Activated B cell treated with CpG ODN at 0.5 μM for 24 hours (primary cell): ENCODE results near the gene TUBD1. TPM values are rescaled to one million over a fixed set of nuclear protein-coding genes. Genes with fewer than 3 reads are reported as not detected.

Experiments used
- ATAC-seq: fragments of 200-7000 bp; cut with Tn5 transposase; one replicate; pipeline ENCODE4 v1.10.0; 2021; ENCODE audit warnings: low read depth, mild to moderate bottlenecking, moderate library complexity
- CTCF ChIA-PET: fragments of 350-600 bp; sonication (Branson Sonifier 250); formaldehyde crosslinking; loops from one replicate; lab custom pipeline; 2021; ENCODE audit warnings: antibody characterized with exemption; lab: Charles Lee
- POLR2A ChIA-PET: fragments of 350-600 bp; sonication (Branson Sonifier 250); formaldehyde crosslinking; loops from one replicate; lab custom pipeline; 2021; ENCODE audit warnings: antibody characterized with exemption; lab: Charles Lee
- DNase-seq: peaks from one replicate; pipeline ENCODE4 v3.0.0; 2022
- H3K27ac Mint-ChIP-seq: one replicate; pipeline ENCODE4 v1.8.0; 2020; ENCODE audit warnings: mixed read lengths
- H3K27me3 Mint-ChIP-seq: one replicate; pipeline ENCODE4 v1.8.0; 2021; ENCODE audit warnings: mixed read lengths
- H3K36me3 Mint-ChIP-seq: one replicate; pipeline ENCODE4 v1.8.0; 2021; ENCODE audit warnings: low read depth, mixed read lengths
- H3K4me1 Mint-ChIP-seq: one replicate; pipeline ENCODE4 v1.8.0; 2021; ENCODE audit warnings: mixed read lengths
- H3K4me3 Mint-ChIP-seq: one replicate; pipeline ENCODE4 v1.8.0; 2020; ENCODE audit warnings: mild to moderate bottlenecking, mixed read lengths
- H3K9me3 Mint-ChIP-seq: one replicate; pipeline ENCODE4 v1.8.0; 2020; ENCODE audit warnings: mixed read lengths
- intact Hi-C: fragments of 100-400 bp; cut with micrococcal nuclease; formaldehyde crosslinking; loops from one replicate; pipeline ENCODE4 v1.15.1; 2024
- total RNA-seq: library from RNA; stranded (reverse); gene quantifications from 2 replicates; pipeline ENCODE4 v1.2.3, GENCODE V29; 2022
- TF ChIP-seq, protein P1 (sequence below): fragments of 200-600 bp; IDR thresholded peaks from one replicate; pipeline ENCODE4 v1.8.0; 2022; ENCODE audit warnings: antibody characterized with exemption, mild to moderate bottlenecking

Gene TUBD1
- total RNA-seq, 1 donor from 2014 or later = 15.1 TPM

DNA sequence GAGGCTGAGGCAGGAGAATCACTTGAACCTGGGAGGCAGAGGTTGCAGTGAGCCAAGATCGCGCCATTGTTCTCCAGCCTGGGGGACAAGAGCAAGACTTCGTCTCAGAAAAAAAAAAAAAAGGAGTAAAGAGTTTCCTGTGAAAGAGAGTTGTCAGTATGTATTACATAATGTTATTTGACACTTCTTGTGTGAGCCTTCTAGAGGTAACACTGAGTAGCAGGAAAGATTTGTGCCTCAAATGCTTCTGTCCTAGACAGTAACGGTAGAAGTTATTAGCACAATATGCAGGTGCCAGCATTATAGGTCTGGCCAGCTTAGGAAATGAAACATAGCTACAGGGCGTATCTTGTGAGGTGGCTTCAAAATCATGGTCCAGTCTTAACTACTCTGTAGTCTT, 6.4 kb upstream of the TUBD1 start:
- Mint-ChIP-seq H3K4me3 (no peak overlapping the region), H3K9me3 (no peaks in the 10 kb centered on the region), H3K4me1 (peaks cover 27% of the 10 kb centered on the region), H3K27ac (no peak overlapping the region), H3K27me3 (no peaks in the 10 kb centered on the region), H3K36me3 (peaks cover 9% of the 10 kb centered on the region)
- ChIA-PET CTCF (interaction anchor here (1.3 to 1.4 kb wide), 2 partner anchors 147 to 154 kb away, joined by 3 to 4 read pairs; no protein-coding TSS in a partner anchor), POLR2A (interaction anchor here (1.1 kb wide), 1 partner anchor 113 kb away, joined by 3 read pairs; no protein-coding TSS in a partner anchor)
- ATAC-seq = peak; percentile 92
- intact Hi-C loops = loop anchor here (2.0 kb wide), 1 partner anchor 152 kb away; no protein-coding TSS in a partner anchor
- no peak for DNase-seq
- TF ChIP-seq, protein P1, sequence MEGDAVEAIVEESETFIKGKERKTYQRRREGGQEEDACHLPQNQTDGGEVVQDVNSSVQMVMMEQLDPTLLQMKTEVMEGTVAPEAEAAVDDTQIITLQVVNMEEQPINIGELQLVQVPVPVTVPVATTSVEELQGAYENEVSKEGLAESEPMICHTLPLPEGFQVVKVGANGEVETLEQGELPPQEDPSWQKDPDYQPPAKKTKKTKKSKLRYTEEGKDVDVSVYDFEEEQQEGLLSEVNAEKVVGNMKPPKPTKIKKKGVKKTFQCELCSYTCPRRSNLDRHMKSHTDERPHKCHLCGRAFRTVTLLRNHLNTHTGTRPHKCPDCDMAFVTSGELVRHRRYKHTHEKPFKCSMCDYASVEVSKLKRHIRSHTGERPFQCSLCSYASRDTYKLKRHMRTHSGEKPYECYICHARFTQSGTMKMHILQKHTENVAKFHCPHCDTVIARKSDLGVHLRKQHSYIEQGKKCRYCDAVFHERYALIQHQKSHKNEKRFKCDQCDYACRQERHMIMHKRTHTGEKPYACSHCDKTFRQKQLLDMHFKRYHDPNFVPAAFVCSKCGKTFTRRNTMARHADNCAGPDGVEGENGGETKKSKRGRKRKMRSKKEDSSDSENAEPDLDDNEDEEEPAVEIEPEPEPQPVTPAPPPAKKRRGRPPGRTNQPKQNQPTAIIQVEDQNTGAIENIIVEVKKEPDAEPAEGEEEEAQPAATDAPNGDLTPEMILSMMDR = no peak

DNA sequence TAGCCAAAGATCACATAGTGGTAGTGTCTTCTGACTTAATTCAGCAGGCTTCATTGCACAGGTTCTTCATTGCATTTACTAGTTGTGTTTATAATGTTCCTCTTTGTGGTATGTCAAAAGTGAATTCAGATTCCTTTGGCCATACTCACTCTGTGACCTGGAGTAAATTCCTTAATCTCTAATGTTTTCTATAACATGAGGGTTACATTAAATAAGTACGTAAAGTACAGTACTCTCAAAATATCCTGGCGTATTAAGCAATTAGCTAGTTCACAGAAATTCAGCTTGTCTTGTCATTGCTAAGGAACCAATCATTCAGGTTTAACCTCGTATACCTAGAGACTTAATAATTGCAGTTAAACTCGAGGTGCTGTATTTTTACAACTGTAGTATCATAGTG, 4.3 kb upstream of the TUBD1 start:
- intact Hi-C loops = no loop called here
- peaks cover 22% of the 10 kb centered on the region for H3K36me3 Mint-ChIP-seq
- ATAC-seq (no peak), DNase-seq (no peak)
- no peaks in the 10 kb centered on the region for H3K27me3 Mint-ChIP-seq
- no peak overlapping the region for H3K27ac Mint-ChIP-seq
- POLR2A ChIA-PET = no interaction called here
- H3K4me3 Mint-ChIP-seq = no peak overlapping the region
- peaks cover 36% of the 10 kb centered on the region for H3K4me1 Mint-ChIP-seq
- no peaks in the 10 kb centered on the region for H3K9me3 Mint-ChIP-seq
- TF ChIP-seq, protein P1 = no peak
- CTCF ChIA-PET = no interaction called here

DNA sequence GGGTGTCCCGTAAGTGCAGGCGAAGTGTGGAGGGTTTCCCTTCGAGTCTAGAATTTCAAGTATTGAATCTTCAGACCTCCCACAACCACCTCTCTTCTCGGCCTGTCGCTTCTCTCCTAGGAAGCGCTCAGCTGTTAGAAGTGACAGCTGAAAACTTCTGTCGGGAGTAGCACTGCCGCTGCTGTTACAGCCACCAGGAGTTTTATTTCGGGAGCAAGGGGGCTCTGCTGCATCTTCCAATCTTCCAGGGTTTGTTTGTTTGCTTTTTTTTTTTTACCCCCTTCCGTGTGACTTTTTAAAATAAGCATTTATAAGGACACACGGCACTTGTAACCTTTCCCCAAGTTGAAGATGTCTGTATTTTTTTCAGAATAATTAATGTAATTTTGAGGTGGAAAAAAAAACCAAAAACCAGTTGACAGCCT, 945 bp upstream of the TUBD1 start:
- Mint-ChIP-seq H3K9me3 (no peaks in the 10 kb centered on the region), H3K27me3 (no peaks in the 10 kb centered on the region), H3K4me3 (peak overlapping the region; percentile 99), H3K4me1 (peaks cover 44% of the 10 kb centered on the region), H3K27ac (peak overlapping the region; percentile 98), H3K36me3 (peaks cover 25% of the 10 kb centered on the region)
- peak; percentile 3 for ATAC-seq
- intact Hi-C loops = loop anchor here (1.0 to 5.0 kb wide), 7 partner anchors 57 to 1375 kb away; partner anchors contain the start of genes CLTC, PPM1D, PTRH2 and RNFT1
- TF ChIP-seq, protein P1 = no peak
- ChIA-PET CTCF (interaction anchor here (1.1 to 1.5 kb wide), 3 partner anchors 20 to 141 kb away, joined by 3 to 5 read pairs (median 4); no protein-coding TSS in a partner anchor), POLR2A (interaction anchor here (0.6 to 2.6 kb wide), 15 partner anchors 34 to 1262 kb away, joined by 3 to 13 read pairs (median 5); partner anchors contain the start of genes CLTC, PTRH2, RNFT1 and VMP1)
- DNase-seq = no peak

DNA sequence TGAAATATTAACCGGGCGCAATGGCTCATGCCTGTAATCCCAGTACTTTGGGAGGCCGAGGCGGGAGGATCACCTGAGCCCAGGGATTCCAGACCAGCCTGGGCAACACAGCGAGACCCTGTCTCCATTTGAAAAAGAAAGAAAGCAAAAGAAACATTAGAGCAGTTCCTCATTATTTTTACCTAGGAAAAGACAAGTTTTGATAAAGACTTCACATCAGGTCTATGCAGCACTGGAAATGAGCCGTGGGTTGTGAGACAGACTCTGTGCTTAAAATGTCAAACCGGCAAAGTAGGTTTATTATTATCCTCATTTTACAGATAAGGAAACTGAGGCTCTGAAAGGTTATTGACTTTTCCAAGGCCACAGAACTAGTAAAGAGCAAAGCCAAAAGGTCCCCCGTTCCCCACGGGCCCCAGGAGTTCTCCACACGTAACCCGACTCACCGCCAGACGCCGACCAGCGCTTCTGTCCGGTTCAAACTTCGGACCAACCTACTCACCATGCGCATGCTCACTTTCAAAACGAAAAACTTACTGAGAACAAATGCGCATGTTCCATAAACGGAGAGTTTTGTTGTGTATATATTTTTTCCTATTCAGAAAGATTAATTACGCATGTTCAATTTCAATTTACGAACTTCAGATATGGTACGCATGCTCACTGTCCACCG, 356 bp downstream of the TUBD1 start:
- intact Hi-C loops = loop anchor here (1.0 to 5.0 kb wide), 5 partner anchors 56 to 1374 kb away; partner anchors contain the start of genes DHX40 and PPM1D
- ATAC-seq (peak; percentile 49), DNase-seq (no peak)
- TF ChIP-seq, protein P1 = no peak
- POLR2A ChIA-PET = interaction anchor here (0.5 to 2.6 kb wide), 12 partner anchors 45 to 1261 kb away, joined by 3 to 13 read pairs (median 6); partner anchors contain the start of genes CLTC, PTRH2, RNFT1 and VMP1
- peak overlapping the region; percentile 98 for H3K27ac Mint-ChIP-seq
- peaks cover 42% of the 10 kb centered on the region for H3K4me1 Mint-ChIP-seq
- CTCF ChIA-PET = interaction anchor here (0.9 to 1.5 kb wide), 4 partner anchors 22 to 185 kb away, joined by 3 to 5 read pairs (median 4); partner anchors contain the start of genes PTRH2 and VMP1
- H3K4me3 Mint-ChIP-seq = peak overlapping the region; percentile 99
- peaks cover 35% of the 10 kb centered on the region for H3K36me3 Mint-ChIP-seq
- no peaks in the 10 kb centered on the region for H3K9me3 Mint-ChIP-seq
- no peaks in the 10 kb centered on the region for H3K27me3 Mint-ChIP-seq

DNA sequence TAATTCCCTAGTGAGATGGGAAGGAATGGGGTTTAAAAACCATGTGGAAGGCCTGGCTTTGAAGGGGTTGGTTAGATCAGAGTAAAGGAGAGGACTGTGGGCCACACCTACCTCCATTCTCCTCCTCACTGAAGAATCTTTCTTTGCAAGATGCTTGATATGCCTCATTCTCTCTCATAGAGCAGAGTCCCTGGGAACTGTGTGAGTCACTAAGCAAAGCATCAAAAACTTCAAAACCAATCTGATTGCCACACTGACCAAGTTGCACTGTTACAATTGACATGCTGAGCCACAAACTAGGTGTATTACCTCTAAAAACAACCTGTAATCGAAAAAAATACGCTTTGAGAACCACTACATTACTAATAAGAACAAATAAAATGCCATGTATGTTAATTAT, 2.0 kb downstream of the TUBD1 start:
- peaks cover 42% of the 10 kb centered on the region for H3K36me3 Mint-ChIP-seq
- TF ChIP-seq, protein P1 = no peak
- H3K4me3 Mint-ChIP-seq = peak overlapping the region; percentile 45
- POLR2A ChIA-PET = no interaction called here
- CTCF ChIA-PET = interaction anchor here (1.3 kb wide), 1 partner anchor 137 kb away, joined by 4 read pairs; no protein-coding TSS in a partner anchor
- H3K27ac Mint-ChIP-seq = no peak overlapping the region
- no peak for DNase-seq
- H3K4me1 Mint-ChIP-seq = peaks cover 42% of the 10 kb centered on the region
- H3K27me3 Mint-ChIP-seq = no peaks in the 10 kb centered on the region
- intact Hi-C loops = loop anchor here (5.0 kb wide), 1 partner anchor 712 kb away; the partner anchor contains the start of gene PPM1D
- no peak for ATAC-seq
- H3K9me3 Mint-ChIP-seq = no peaks in the 10 kb centered on the region
